Left lung (tissue), 10 donors: ENCODE results near the gene ZNF550. TPM values are rescaled to one million over a fixed set of nuclear protein-coding genes. Genes with fewer than 3 reads are reported as not detected.

Experiments
- ATAC-seq: fragments of 200-7000 bp; cut with Tn5 transposase; one replicate; pipeline ENCODE4 v1.9.1; 2020; ENCODE audit warnings: moderate library complexity
- DNase-seq, 4 donors: peaks; one replicate each; pipeline ENCODE4 v3.0.0-alpha.2; 2013 to 2020
- H3K27ac ChIP-seq, 2 donors: fragments of 200-600 bp; sonication (generic) in 1 of 2; one replicate each; pipeline versions ENCODE4 v1.5.0 to v1.8.0; 2020 to 2021
- H3K27me3 ChIP-seq, 2 donors: fragments of 200-600 bp; sonication (generic) in 1 of 2; one replicate each; pipeline versions ENCODE4 v1.5.0 to v1.8.0; 2020 to 2021
- H3K36me3 ChIP-seq, 2 donors: fragments of 200-600 bp; sonication (generic) in 1 of 2; one replicate each; pipeline versions ENCODE4 v1.5.0 to v1.8.0; 2020 to 2021
- H3K4me1 ChIP-seq, 2 donors: fragments of 200-600 bp; one replicate each; pipeline ENCODE4 v1.8.0; 2021
- H3K4me3 ChIP-seq, 2 donors: fragments of 200-600 bp; sonication (generic) in 1 of 2; one replicate each; pipeline versions ENCODE4 v1.5.0 to v1.8.0; 2020 to 2021; ENCODE audit warnings: mild to moderate bottlenecking in 1 of 2
- H3K9me3 ChIP-seq, 2 donors: fragments of 200-600 bp; sonication (generic) in 1 of 2; one replicate each; pipeline versions ENCODE4 v1.5.0 to v1.8.0; 2020 to 2021
- intact Hi-C, 2 donors: fragments of 100-400 bp; cut with DNase I; formaldehyde crosslinking; loops; one replicate each; pipeline versions ENCODE4 v1.11.2 to v1.14.2; 2022
- polyA plus RNA-seq, 6 donors: library from polyadenylated mRNA; unstranded; fragments of 120-200 nt; gene quantifications; one replicate each; pipeline ENCODE4 v1.2.1, GENCODE V29; 2013; ENCODE audit not compliant: insufficient read length in 6 of 6
- total RNA-seq, 2 donors: library from RNA; stranded (reverse); fragmentation: NEBNext Ultra II Directional; extraction: Animal tissue kit (Norgen Biotek cat#: 25700); gene quantifications; one replicate each; pipeline ENCODE4 v1.2.1, GENCODE V29; 2021
- TF ChIP-seq, protein P1 (sequence below), 2 donors: fragments of 200-600 bp; sonication (generic) in 1 of 2; IDR thresholded peaks; one replicate each; pipeline versions ENCODE4 v1.5.0 to v1.8.0; 2021; ENCODE audit warnings: antibody characterized with exemption in 2 of 2
- donor health status: DM: no; HTN: yes; CAD: no.
- donor health status: DM: no; HTN: no; CAD: no.

ZNF550 gene
- total and polyA plus RNA-seq, 8 donors, result 7.4 to 29.9 (median 22.6) TPM

DNA sequence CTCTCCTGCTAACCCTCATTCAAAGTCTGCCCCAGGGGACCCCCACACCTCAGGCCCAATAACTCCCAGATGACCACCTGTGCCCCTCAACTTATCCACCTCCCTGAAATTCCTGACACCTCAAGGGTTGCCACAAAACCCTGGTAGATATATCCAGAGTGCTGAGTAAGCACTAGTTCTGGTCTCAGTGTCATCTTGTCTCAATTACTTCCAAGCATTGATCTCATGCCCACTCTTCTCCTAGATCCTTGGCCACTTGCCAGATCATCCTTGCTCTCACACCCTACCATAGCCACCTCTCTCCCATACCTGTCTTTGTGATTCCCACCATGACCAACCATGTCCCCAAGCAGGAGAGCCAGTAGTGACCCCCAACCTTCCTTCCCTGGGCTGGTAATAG lies 17.0 kb upstream of the ZNF550 start:
- DNase-seq (no peak), ATAC-seq (no peak)
- Histone ChIP-seq H3K4me1 (peaks cover 6 to 8% of the 10 kb centered on the region in 2 donors), H3K27me3 (no peaks in the 10 kb centered on the region), H3K27ac (no peak overlapping the region), H3K9me3 (peaks cover 5 to 70% of the 10 kb centered on the region in 2 donors), H3K36me3 (peaks cover 13 to 53% of the 10 kb centered on the region in 2 donors), H3K4me3 (no peak overlapping the region)
- intact Hi-C loops, result no loop called here
- TF ChIP-seq, protein P1, sequence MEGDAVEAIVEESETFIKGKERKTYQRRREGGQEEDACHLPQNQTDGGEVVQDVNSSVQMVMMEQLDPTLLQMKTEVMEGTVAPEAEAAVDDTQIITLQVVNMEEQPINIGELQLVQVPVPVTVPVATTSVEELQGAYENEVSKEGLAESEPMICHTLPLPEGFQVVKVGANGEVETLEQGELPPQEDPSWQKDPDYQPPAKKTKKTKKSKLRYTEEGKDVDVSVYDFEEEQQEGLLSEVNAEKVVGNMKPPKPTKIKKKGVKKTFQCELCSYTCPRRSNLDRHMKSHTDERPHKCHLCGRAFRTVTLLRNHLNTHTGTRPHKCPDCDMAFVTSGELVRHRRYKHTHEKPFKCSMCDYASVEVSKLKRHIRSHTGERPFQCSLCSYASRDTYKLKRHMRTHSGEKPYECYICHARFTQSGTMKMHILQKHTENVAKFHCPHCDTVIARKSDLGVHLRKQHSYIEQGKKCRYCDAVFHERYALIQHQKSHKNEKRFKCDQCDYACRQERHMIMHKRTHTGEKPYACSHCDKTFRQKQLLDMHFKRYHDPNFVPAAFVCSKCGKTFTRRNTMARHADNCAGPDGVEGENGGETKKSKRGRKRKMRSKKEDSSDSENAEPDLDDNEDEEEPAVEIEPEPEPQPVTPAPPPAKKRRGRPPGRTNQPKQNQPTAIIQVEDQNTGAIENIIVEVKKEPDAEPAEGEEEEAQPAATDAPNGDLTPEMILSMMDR (IDR thresholded peaks at IDR 0.05), result no peak

DNA sequence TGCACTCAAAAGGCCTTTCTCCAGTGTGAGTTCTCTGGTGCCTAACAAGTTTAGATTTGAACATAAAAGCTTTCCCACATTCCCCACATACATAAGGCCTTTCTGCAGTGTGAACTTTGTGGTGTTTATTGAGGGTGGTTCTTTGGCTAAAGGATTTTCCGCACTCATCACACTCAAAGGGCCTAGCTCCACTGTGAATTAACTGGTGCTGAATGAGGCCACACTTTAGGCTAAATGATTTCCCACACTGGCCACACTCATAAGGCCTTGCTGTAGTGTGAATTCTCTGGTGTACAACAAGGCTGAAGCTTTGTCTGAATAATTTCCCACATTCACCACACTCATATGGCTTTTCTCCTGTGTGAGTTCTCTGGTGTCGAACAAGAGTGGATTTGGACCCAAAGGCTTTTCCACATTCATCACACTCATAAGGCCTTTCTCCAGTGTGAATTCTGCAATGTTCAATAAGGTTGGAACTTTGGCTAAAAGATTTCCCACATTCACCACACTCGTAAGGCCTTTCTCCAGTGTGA lies 12.8 kb upstream of the ZNF550 start:
- ATAC-seq, result no peak
- H3K36me3 ChIP-seq, result peaks cover 13 to 63% of the 10 kb centered on the region in 2 donors

DNA sequence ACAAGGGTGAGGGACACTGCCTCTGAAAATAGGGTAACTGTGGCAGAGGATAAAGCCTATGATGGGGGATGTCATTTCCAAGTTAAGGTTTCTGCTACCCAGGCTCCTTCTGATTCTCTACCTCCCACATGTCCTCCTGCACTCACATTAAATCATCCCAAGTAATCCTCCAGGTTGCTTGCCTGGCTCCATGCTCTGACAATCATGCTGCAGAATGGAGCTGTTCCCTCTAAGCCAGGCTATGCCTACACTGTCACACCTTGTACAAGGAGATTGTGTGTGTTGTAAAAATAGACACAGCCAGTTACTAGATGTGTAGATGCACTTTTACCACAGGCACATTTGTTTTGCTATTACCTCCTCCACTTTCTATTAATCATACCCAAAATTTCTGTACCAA lies 11.0 kb upstream of the ZNF550 start:
- no peaks in the 10 kb centered on the region for H3K27me3 ChIP-seq
- no peak overlapping the region for H3K27ac ChIP-seq
- DNase-seq (no peak), ATAC-seq (no peak)
- H3K4me1 ChIP-seq, result no peaks in the 10 kb centered on the region
- H3K4me3 ChIP-seq, result no peak overlapping the region
- peaks cover 13 to 51% of the 10 kb centered on the region in 2 donors for H3K36me3 ChIP-seq
- intact Hi-C loops, result no loop called here
- peaks cover 10 to 100% of the 10 kb centered on the region in 2 donors for H3K9me3 ChIP-seq
- TF ChIP-seq, protein P1 (IDR thresholded peaks at IDR 0.05), result no peak

More for the DNA sequence above, 12.8 kb upstream of the ZNF550 start:
- no peak for DNase-seq
- no peaks in the 10 kb centered on the region for H3K27me3 ChIP-seq
- intact Hi-C loops, result no loop called here
- TF ChIP-seq, protein P1 (IDR thresholded peaks at IDR 0.05), result no peak
- H3K9me3 ChIP-seq, result peaks cover 7 to 100% of the 10 kb centered on the region in 2 donors
- no peak overlapping the region for H3K27ac ChIP-seq
- H3K4me1 ChIP-seq, result peaks cover 0 to under 1% of the 10 kb centered on the region in 2 donors
- H3K4me3 ChIP-seq, result no peak overlapping the region

DNA sequence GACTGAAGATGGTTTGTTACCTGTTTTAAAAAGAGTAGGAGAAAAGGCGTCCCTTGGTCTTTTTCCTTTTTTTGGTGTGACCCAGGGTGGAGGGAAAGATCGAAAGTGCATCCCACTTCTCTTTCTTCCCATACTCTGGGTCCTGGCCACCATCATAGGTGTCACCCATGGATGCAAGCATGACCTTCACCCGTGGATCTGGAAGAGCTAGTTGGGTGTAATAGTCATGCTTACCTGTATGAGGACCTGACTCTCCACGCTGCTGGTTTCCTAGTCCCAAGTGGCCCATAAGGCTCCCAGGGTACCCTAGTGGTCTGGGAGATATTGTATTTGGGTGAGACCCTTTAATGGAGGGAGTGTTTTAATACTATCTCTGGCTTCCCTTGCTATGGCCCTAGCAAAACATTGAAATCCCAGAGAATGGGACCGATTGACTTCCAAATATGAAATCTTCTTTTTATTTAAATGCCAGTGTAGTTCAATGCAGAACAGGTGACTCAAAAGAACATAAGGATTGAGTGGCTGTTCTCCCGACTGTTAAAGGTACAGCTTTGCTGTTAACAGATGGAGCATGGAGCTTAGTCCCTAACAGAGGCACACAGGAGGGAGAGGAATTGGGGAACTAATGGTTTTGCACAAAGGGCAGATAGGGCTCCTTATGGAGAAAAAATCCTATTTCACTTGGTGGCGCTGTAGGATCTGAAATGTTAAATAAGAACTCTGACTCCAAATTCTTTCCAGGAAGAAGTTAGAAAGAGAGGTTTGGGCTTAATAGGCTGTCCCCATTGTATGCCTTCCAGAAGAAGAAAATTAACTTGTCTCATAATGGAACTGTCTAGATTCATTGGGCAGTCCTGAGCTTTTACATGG lies 7.0 kb upstream of the ZNF550 start:
- no peak overlapping the region for H3K4me3 ChIP-seq
- TF ChIP-seq, protein P1 (IDR thresholded peaks at IDR 0.05), result no peak
- ATAC-seq, result no peak
- no peak overlapping the region for H3K27ac ChIP-seq
- H3K36me3 ChIP-seq, result peaks cover 0 to 10% of the 10 kb centered on the region in 2 donors
- H3K4me1 ChIP-seq, result no peaks in the 10 kb centered on the region
- H3K27me3 ChIP-seq, result no peaks in the 10 kb centered on the region
- DNase-seq, result no peak
- H3K9me3 ChIP-seq, result peaks cover 5 to 100% of the 10 kb centered on the region in 2 donors
- intact Hi-C loops, result no loop called here

DNA sequence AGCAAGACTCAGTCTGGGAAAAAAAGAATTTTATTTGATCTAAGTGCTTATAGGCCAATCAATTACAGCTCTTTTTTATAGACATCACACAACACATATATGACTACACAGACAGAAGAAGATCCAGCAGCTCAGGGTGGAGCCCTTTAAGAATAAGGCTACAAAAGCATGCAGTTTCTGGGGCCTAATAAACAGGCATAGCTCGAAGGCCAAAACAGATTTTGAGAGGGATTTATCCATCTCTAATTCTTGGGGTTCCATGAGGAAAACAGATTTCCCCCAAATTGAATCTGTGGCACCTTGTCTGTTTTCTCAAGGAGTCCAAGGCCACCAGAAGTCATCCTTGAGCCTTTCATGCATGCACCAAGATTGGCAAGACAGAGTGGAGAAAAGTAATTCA lies 3.9 kb upstream of the ZNF550 start:
- Histone ChIP-seq H3K9me3 (peaks cover 3 to 82% of the 10 kb centered on the region in 2 donors), H3K27me3 (no peaks in the 10 kb centered on the region), H3K36me3 (no peaks in the 10 kb centered on the region), H3K27ac (no peak overlapping the region), H3K4me3 (no peak overlapping the region), H3K4me1 (peaks cover 5 to 9% of the 10 kb centered on the region in 2 donors)
- ATAC-seq (no peak), DNase-seq (no peak)
- TF ChIP-seq, protein P1 (IDR thresholded peaks at IDR 0.05), result no peak
- intact Hi-C loops, result no loop called here
